ENCODE measurements around the gene REV3L.

GRCh38 chr6:111450087-111450486 lies 32.9 kb downstream of the REV3L start:
- TF ChIP-seq, protein P1, sequence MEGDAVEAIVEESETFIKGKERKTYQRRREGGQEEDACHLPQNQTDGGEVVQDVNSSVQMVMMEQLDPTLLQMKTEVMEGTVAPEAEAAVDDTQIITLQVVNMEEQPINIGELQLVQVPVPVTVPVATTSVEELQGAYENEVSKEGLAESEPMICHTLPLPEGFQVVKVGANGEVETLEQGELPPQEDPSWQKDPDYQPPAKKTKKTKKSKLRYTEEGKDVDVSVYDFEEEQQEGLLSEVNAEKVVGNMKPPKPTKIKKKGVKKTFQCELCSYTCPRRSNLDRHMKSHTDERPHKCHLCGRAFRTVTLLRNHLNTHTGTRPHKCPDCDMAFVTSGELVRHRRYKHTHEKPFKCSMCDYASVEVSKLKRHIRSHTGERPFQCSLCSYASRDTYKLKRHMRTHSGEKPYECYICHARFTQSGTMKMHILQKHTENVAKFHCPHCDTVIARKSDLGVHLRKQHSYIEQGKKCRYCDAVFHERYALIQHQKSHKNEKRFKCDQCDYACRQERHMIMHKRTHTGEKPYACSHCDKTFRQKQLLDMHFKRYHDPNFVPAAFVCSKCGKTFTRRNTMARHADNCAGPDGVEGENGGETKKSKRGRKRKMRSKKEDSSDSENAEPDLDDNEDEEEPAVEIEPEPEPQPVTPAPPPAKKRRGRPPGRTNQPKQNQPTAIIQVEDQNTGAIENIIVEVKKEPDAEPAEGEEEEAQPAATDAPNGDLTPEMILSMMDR (IDR thresholded peaks at IDR 0.05; ENCODE audit: insufficient read depth, low read length, poor library complexity, severe bottlenecking) = no peak
- no peak for TF ChIP-seq EZH2phosphoT487 (conservative IDR thresholded peaks at IDR 0.05; ENCODE audit: low read length)

Data from SU-DHL-6 (cell line).